CD4-positive, alpha-beta T cell treated with Interleukin-17A for 1 hour (primary cell): Measurements from ENCODE around the gene KRTAP10-4.
A peak's percentile ranks its signal among the peaks of the same experiment; 100 is the strongest.
"Not testable (repeated sequence)": the region's sequence is repeated elsewhere in the genome, so short reads cannot be mapped to it uniquely, and the experiment has no call there.

Experiments
- DNase-seq: peaks from one replicate; pipeline ENCODE4 v3.0.0-alpha.2; 2020

Gene KRTAP10-4

GRCh38 chr21:44558329-44558675 is 15.2 kb upstream of the KRTAP10-4 start:
- DNase-seq = not testable (repeated sequence)

- no peak for DNase-seq
These were observed 14.8 kb upstream of the KRTAP10-4 start, which contains the start of gene KRTAP10-3 for GRCh38 chr21:44558695-44559094. Gene KRTAP10-3 (minus strand): TSS chr21:44558795. CDS start chr21:44558715, 80 bp downstream.

GRCh38 chr21:44564099-44564498 is 9.4 kb upstream of the KRTAP10-4 start:
- no peak for DNase-seq

GRCh38 chr21:44564886-44565598 is 8.5 kb upstream of the KRTAP10-4 start:
- peak; percentile 14 for DNase-seq

GRCh38 chr21:44566403-44566802 is 7.1 kb upstream of the KRTAP10-4 start:
- no peak for DNase-seq

- DNase-seq = no peak
These were observed 5.9 kb upstream of the KRTAP10-4 start for GRCh38 chr21:44567481-44568171.

GRCh38 chr21:44568261-44568660 is 5.3 kb upstream of the KRTAP10-4 start:
- DNase-seq = no peak

GRCh38 chr21:44568667-44569556 is 4.6 kb upstream of the KRTAP10-4 start:
- DNase-seq = no peak

GRCh38 chr21:44569861-44570517 is 3.5 kb upstream of the KRTAP10-4 start:
- no peak for DNase-seq

GRCh38 chr21:44571296-44571695 is 2.2 kb upstream of the KRTAP10-4 start:
- no peak for DNase-seq

GRCh38 chr21:44571844-44572782 is 1.4 kb upstream of the KRTAP10-4 start:
- DNase-seq = no peak

- DNase-seq = no peak
These were observed 458 bp upstream of the KRTAP10-4 start for GRCh38 chr21:44572959-44573583.

- DNase-seq = no peak
These were observed 1.2 kb downstream of the KRTAP10-4 start for GRCh38 chr21:44574457-44575306.

GRCh38 chr21:44575307-44576024 is 1.9 kb downstream of the KRTAP10-4 start:
- no peak for DNase-seq

- DNase-seq = no peak
These were observed 2.5 kb downstream of the KRTAP10-4 start for GRCh38 chr21:44576025-44576420.

- DNase-seq = no peak
These were observed 5.0 kb downstream of the KRTAP10-4 start for GRCh38 chr21:44578371-44579055.

GRCh38 chr21:44579056-44579832 is 5.7 kb downstream of the KRTAP10-4 start:
- no peak for DNase-seq

- DNase-seq = no peak
These were observed 6.3 kb downstream of the KRTAP10-4 start for GRCh38 chr21:44579833-44580144.
